ENCODE data around the gene CAPZB. TPM values are rescaled to one million over a fixed set of nuclear protein-coding genes. Genes with fewer than 3 reads are reported as not detected.

The CAPZB gene
- total RNA-seq, 1 donor from 2014 or later, result 189 TPM

- Mint-ChIP-seq H3K9me3 (ENCODE audit: low read depth) (no peaks in the 10 kb centered on the region), H3K4me1 (ENCODE audit: low read depth) (peaks cover 26% of the 10 kb centered on the region), H3K27ac (peak overlapping the region; percentile 94), H3K36me3 (ENCODE audit: insufficient read depth) (peaks cover 2% of the 10 kb centered on the region), H3K4me3 (ENCODE audit: low read depth) (peak overlapping the region; percentile 90), H3K27me3 (no peaks in the 10 kb centered on the region)
- peak; percentile 30 for DNase-seq (ENCODE audit: low spot score, unreplicated experiment)
- TF ChIP-seq CTCF (IDR thresholded peaks at IDR 0.05; ENCODE audit: unreplicated experiment), result no peak
Measured at GRCh38 chr1:19484798-19485361, 459 bp downstream of the CAPZB start.

DNA sequence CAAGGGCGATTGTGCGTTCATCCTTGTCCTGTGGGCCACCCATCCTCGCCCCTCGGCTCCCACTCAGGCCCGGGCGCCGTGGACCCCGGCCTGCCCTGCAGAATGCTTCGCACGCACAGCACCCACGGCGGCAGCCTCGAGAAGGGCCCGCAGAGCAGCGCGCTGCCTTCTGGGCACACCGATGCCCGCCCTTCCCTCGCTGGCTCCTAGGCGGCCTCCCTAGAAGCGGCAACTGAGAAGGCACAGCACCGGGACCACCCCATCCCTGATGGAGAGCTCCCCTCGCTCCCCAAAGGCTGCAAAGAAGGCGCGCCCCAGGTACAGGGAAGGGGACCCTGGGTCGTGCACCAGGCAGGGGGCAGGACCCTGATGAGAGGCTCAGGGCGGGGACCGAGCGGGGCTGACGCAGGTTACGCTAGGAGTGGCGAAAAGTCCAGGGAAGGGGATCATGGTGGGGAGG is 971 bp downstream of the CAPZB start:
- no peak for TF ChIP-seq CTCF (IDR thresholded peaks at IDR 0.05; ENCODE audit: unreplicated experiment)
- peak overlapping the region; percentile 94 for H3K27ac Mint-ChIP-seq
- H3K4me1 Mint-ChIP-seq (ENCODE audit: low read depth), result peaks cover 31% of the 10 kb centered on the region
- peak overlapping the region; percentile 90 for H3K4me3 Mint-ChIP-seq (ENCODE audit: low read depth)
- no peaks in the 10 kb centered on the region for H3K27me3 Mint-ChIP-seq
- peaks cover 2% of the 10 kb centered on the region for H3K36me3 Mint-ChIP-seq (ENCODE audit: insufficient read depth)
- H3K9me3 Mint-ChIP-seq (ENCODE audit: low read depth), result no peaks in the 10 kb centered on the region
- peak; percentile 15 for DNase-seq (ENCODE audit: low spot score, unreplicated experiment)

DNA sequence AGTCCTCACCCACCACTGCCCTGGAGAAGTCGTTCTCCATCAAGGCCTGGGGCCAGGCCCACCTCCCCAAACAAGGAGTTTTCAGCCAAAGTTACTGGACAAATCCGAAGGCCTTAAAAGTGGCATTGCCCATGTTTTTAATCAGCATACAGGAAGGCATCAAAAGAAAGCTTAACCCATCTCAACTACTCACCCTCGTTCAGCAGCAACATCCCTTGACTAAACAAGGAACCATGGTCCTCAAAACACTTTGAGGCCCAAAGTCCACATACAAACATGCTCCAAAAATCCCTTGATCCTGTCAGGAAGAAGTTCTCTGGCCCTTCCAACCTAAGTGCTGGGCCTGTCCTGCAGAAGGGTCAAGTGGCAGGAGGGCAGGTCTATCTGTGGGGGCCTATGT is 1.6 kb downstream of the CAPZB start:
- no peak for DNase-seq (ENCODE audit: low spot score, unreplicated experiment)
- TF ChIP-seq CTCF (IDR thresholded peaks at IDR 0.05; ENCODE audit: unreplicated experiment), result no peak
- Mint-ChIP-seq H3K27ac (peak overlapping the region; percentile 38), H3K27me3 (no peaks in the 10 kb centered on the region), H3K36me3 (ENCODE audit: insufficient read depth) (peaks cover 2% of the 10 kb centered on the region), H3K4me3 (ENCODE audit: low read depth) (peak overlapping the region; percentile 90), H3K9me3 (ENCODE audit: low read depth) (no peaks in the 10 kb centered on the region), H3K4me1 (ENCODE audit: low read depth) (peaks cover 31% of the 10 kb centered on the region)

DNA sequence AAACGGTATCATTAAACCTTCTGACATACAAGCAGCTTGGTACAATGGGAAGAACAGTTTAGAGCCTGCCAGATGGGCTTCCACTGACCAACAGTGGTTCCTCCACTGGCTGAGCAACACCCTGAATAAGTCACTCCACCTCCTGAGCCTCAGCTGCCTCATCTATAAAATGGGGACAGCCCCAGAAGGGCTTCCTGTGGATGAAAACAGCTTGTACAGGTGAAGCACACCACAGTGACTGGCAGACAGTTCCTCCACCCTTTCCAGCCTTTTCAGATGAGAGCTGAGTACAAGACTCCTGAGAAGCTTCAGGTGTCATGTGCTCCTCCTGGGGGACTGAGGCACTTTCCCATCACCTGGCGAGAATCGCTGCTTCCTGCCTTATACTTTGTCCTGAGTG is 2.1 kb downstream of the CAPZB start:
- H3K27ac Mint-ChIP-seq, result no peak overlapping the region
- H3K36me3 Mint-ChIP-seq (ENCODE audit: insufficient read depth), result peaks cover 2% of the 10 kb centered on the region
- H3K27me3 Mint-ChIP-seq, result no peaks in the 10 kb centered on the region
- H3K4me1 Mint-ChIP-seq (ENCODE audit: low read depth), result peaks cover 31% of the 10 kb centered on the region
- TF ChIP-seq CTCF (IDR thresholded peaks at IDR 0.05; ENCODE audit: unreplicated experiment), result no peak
- peak overlapping the region; percentile 90 for H3K4me3 Mint-ChIP-seq (ENCODE audit: low read depth)
- no peaks in the 10 kb centered on the region for H3K9me3 Mint-ChIP-seq (ENCODE audit: low read depth)
- no peak for DNase-seq (ENCODE audit: low spot score, unreplicated experiment)

DNA sequence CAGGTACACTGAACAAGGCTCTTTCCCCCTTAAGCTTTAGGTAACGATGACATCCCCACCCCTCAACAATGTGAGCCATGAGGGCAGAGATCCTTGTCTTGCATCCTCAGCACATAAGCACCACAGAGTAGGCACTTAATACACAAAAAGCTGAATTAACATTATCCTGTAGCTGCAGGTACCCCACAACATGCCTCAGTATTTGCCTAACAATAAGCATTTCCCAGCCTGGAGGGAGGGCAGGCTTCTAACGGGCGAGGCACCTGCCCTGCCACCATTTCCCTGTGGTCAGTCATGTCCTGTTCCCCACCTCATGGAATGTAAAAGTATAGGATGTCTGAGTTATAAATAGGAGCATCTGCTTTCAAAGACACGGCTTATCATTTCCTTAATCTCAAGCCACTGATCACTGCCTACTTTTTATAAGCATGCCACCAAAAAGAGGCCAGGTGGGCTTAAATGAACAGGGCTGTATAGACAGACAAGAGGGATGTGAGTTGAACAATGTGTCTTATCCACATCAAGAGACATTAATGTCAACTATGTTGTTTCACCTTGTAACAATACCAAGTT is 3.4 kb downstream of the CAPZB start:
- H3K9me3 Mint-ChIP-seq (ENCODE audit: low read depth), result no peaks in the 10 kb centered on the region
- H3K4me1 Mint-ChIP-seq (ENCODE audit: low read depth), result peaks cover 31% of the 10 kb centered on the region
- no peak for DNase-seq (ENCODE audit: low spot score, unreplicated experiment)
- H3K4me3 Mint-ChIP-seq (ENCODE audit: low read depth), result no peak overlapping the region
- no peaks in the 10 kb centered on the region for H3K27me3 Mint-ChIP-seq
- H3K27ac Mint-ChIP-seq, result no peak overlapping the region
- TF ChIP-seq CTCF (IDR thresholded peaks at IDR 0.05; ENCODE audit: unreplicated experiment), result no peak
- peaks cover 2% of the 10 kb centered on the region for H3K36me3 Mint-ChIP-seq (ENCODE audit: insufficient read depth)

Measured in progenitor cell of endocrine pancreas (in vitro differentiated cells).